ENCODE measurements around the gene PSTPIP2. TPM values are rescaled to one million over a fixed set of nuclear protein-coding genes. Genes with fewer than 3 reads are reported as not detected.
A peak's percentile ranks its signal among the peaks of the same experiment; 100 is the strongest.

The PSTPIP2 gene
- total and polyA plus RNA-seq, 9 of the 15 experiments (the other 6 are each of a cell fraction or from before 2014, with no cell fraction given), result 14.0 to 45.7 (median 27.1) TPM

DNA sequence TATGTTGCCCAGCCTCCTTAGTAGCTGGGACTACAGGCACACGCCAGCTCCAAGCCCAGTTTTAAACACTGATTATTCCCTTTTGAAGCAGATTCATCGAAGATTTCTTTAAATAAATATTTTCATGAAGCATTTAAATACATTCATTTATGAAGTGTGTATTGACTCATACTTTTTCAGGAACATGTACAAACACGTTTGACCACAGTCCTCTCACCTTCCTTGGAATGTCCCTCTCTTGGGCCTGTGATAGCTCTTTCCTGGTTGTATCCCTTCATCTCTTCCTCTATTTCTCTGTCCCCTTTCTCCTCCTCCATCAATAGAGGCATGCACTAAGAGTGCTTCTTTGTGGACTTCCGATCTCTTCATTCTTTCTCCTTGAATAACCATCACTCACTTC is 2.5 kb downstream of the PSTPIP2 start:
- intact Hi-C loops (cut with micrococcal nuclease) (no loop called here), in situ Hi-C loops (cut with MboI) (no loop called here)
- Histone ChIP-seq H3K4me3 (no peak overlapping the region), H3K36me3 (ENCODE audit: control insufficient read depth, insufficient read depth, low read length) (peaks cover 10% of the 10 kb centered on the region; the same call in 1 of the 3 replicates), H3K9ac (ENCODE audit: insufficient read depth in 1 of 2, low read depth in 2 of 2, low read length in 2 of 2) (no peak overlapping the region), H2AFZ (ENCODE audit: low read depth, low read length) (no peak overlapping the region), H3K9me1 (ENCODE audit: control insufficient read depth, insufficient read depth, low read length) (no peaks in the 10 kb centered on the region), H3K9me3 (replicated peaks; ENCODE audit: control insufficient read depth, insufficient read depth, low read depth, low read length) (no peaks in the 10 kb centered on the region), H4K20me1 (replicated peaks; ENCODE audit: control insufficient read depth, insufficient read depth, low read length) (no peaks in the 10 kb centered on the region), H3K27me3 (ENCODE audit: control insufficient read depth in 2 of 2, insufficient read depth in 2 of 2, low read length in 2 of 2) (no peaks in the 10 kb centered on the region), H3K4me2 (ENCODE audit: insufficient read depth, low read length) (no peak overlapping the region), H3K79me2 (ENCODE audit: control insufficient read depth, insufficient read depth, low read length) (peaks cover 51% of the 10 kb centered on the region), H3K4me1 (replicated peaks in 1 of 2; ENCODE audit: control insufficient read depth in 2 of 2, insufficient read depth in 2 of 2, low read length in 2 of 2) (peaks cover 10 to 31% of the 10 kb centered on the region in 2 experiments; a peak in 4 of 5 replicates), H3K27ac (ENCODE audit: extremely low read depth, low read depth, low read length) (no peak overlapping the region)
- TF ChIP-seq BACH1 (tag; IDR thresholded peaks at IDR 0.05) (no peak), TEAD2 (tag; IDR thresholded peaks at IDR 0.05) (no peak), ZNF239 (CRISPR knock-in tag; IDR thresholded peaks at IDR 0.05) (no peak)
- FAIRE-seq, result no peak
- ATAC-seq, result no peak
- no TSS peak for BruUV-seq (replicated peaks)
- ChIA-PET CTCF (ENCODE audit: low intra/inter-chr PET ratio) (no interaction called here), POLR2A (interaction anchor here (0.7 to 1.5 kb wide), 4 partner anchors 9 to 59 kb away, joined by 3 to 7 read pairs (median 4); no protein-coding TSS in a partner anchor)
- 70% methylated on average over 4 of the region's 4 CpGs for WGBS (ENCODE audit: insufficient coverage, low coverage, missing lambda C conversion rate)
- DNase-seq (ENCODE audit: extremely low read depth in 1 of 4, low spot score in 3 of 4), result no peak

- no peak overlapping the region for H2AFZ ChIP-seq (ENCODE audit: low read depth, low read length)
- H4K20me1 ChIP-seq (replicated peaks; ENCODE audit: control insufficient read depth, insufficient read depth, low read length), result no peaks in the 10 kb centered on the region
- H3K4me2 ChIP-seq (ENCODE audit: insufficient read depth, low read length), result no peak overlapping the region
- intact Hi-C loops (cut with micrococcal nuclease) (no loop called here), in situ Hi-C loops (cut with MboI) (no loop called here)
- no peak overlapping the region for H3K4me3 ChIP-seq
- no peak for FAIRE-seq
- DNase-seq (ENCODE audit: extremely low read depth in 1 of 4, low spot score in 3 of 4), result no peak
- H3K36me3 ChIP-seq (ENCODE audit: control insufficient read depth, insufficient read depth, low read length), result peaks cover 12% of the 10 kb centered on the region; the same call in 1 of the 3 replicates
- ATAC-seq, result no peak
- H3K9ac ChIP-seq (ENCODE audit: insufficient read depth in 1 of 2, low read depth in 2 of 2, low read length in 2 of 2), result no peak overlapping the region; a peak in 1 of 4 replicates
- POLR2A ChIA-PET, result interaction anchor here (1.4 kb wide), 1 partner anchor 10 kb away, joined by 3 read pairs; no protein-coding TSS in a partner anchor
- peaks cover 15 to 31% of the 10 kb centered on the region in 2 experiments; a peak in 4 of 5 replicates for H3K4me1 ChIP-seq (replicated peaks in 1 of 2; ENCODE audit: control insufficient read depth in 2 of 2, insufficient read depth in 2 of 2, low read length in 2 of 2)
- 8% methylated on average over 1 of the region's 1 CpG for WGBS (ENCODE audit: insufficient coverage, low coverage, missing lambda C conversion rate)
- H3K27me3 ChIP-seq (ENCODE audit: control insufficient read depth in 2 of 2, insufficient read depth in 2 of 2, low read length in 2 of 2), result no peaks in the 10 kb centered on the region
- peaks cover 57% of the 10 kb centered on the region for H3K79me2 ChIP-seq (ENCODE audit: control insufficient read depth, insufficient read depth, low read length)
- peak overlapping the region; percentile 48; the same call in 1 of the 3 replicates for H3K27ac ChIP-seq (ENCODE audit: extremely low read depth, low read depth, low read length)
- CTCF ChIA-PET (ENCODE audit: low intra/inter-chr PET ratio), result no interaction called here
- no TSS peak for BruUV-seq (replicated peaks)
- H3K9me3 ChIP-seq (replicated peaks; ENCODE audit: control insufficient read depth, insufficient read depth, low read depth, low read length), result no peaks in the 10 kb centered on the region
- no peaks in the 10 kb centered on the region for H3K9me1 ChIP-seq (ENCODE audit: control insufficient read depth, insufficient read depth, low read length)
- TF ChIP-seq, protein P1, sequence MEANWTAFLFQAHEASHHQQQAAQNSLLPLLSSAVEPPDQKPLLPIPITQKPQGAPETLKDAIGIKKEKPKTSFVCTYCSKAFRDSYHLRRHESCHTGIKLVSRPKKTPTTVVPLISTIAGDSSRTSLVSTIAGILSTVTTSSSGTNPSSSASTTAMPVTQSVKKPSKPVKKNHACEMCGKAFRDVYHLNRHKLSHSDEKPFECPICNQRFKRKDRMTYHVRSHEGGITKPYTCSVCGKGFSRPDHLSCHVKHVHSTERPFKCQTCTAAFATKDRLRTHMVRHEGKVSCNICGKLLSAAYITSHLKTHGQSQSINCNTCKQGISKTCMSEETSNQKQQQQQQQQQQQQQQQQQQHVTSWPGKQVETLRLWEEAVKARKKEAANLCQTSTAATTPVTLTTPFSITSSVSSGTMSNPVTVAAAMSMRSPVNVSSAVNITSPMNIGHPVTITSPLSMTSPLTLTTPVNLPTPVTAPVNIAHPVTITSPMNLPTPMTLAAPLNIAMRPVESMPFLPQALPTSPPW (CRISPR knock-in tag; IDR thresholded peaks at IDR 0.05), result no peak
- TF ChIP-seq, protein P2, sequence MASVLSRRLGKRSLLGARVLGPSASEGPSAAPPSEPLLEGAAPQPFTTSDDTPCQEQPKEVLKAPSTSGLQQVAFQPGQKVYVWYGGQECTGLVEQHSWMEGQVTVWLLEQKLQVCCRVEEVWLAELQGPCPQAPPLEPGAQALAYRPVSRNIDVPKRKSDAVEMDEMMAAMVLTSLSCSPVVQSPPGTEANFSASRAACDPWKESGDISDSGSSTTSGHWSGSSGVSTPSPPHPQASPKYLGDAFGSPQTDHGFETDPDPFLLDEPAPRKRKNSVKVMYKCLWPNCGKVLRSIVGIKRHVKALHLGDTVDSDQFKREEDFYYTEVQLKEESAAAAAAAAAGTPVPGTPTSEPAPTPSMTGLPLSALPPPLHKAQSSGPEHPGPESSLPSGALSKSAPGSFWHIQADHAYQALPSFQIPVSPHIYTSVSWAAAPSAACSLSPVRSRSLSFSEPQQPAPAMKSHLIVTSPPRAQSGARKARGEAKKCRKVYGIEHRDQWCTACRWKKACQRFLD (CRISPR knock-in tag; IDR thresholded peaks at IDR 0.05), result no peak
- TF ChIP-seq SAFB2 (IDR thresholded peaks at IDR 0.05; ENCODE audit: borderline replicate concordance, low read depth, low read length, severe bottlenecking) (no peak), POLR3G (IDR thresholded peaks at IDR 0.05; ENCODE audit: extremely low read depth, insufficient read length, insufficient replicate concordance) (no peak), PKNOX1 (IDR thresholded peaks at IDR 0.05) (peak; percentile 65), BRF1 (IDR thresholded peaks at IDR 0.05; ENCODE audit: borderline replicate concordance, extremely low read depth, insufficient read length) (no peak), MEIS2 (IDR thresholded peaks at IDR 0.05; ENCODE audit: partially characterized antibody) (peak; percentile 24), NEUROD1 (IDR thresholded peaks at IDR 0.05; ENCODE audit: borderline replicate concordance, low read depth, low read length, partially characterized antibody) (no peak), TBP (optimal IDR thresholded peaks at IDR 0.05; ENCODE audit: low read depth, low read length) (no peak)
Measured at GRCh38 chr18:46068763-46069162, 3.3 kb downstream of the PSTPIP2 start.
